ENCODE measurements around the gene SMG1.
"Not testable (repeated sequence)": the region's sequence is repeated elsewhere in the genome, so short reads cannot be mapped to it uniquely, and the experiment has no call there.

Gene SMG1

DNA sequence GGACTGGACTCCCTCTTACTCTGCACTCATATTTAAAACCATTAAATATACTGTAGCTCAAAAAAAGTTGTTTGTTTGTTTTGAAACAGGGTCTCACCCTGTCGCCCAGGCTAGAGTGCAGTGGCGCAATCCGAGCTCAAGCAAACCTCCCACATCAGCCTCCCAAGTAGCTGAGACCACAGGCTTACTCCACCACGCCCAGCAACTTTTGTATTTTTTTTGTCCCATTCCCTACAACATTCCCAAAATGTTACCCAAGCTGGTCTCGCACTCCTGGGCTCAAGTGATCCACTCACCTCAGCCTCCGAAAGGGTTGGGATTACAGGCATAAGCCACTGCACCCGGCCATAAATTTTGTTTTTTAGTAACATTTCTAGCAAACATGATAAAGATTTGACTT lies 23.4 kb downstream of the SMG1 start:
- Mint-ChIP-seq H3K4me1 (peaks cover 48% of the 10 kb centered on the region), H3K36me3 (peaks cover 25% of the 10 kb centered on the region), H3K27ac (peak overlapping the region; percentile 54)
- not testable (repeated sequence) for H3K4me3 Mint-ChIP-seq, H3K27me3 Mint-ChIP-seq, ATAC-seq, H3K9me3 Mint-ChIP-seq

DNA sequence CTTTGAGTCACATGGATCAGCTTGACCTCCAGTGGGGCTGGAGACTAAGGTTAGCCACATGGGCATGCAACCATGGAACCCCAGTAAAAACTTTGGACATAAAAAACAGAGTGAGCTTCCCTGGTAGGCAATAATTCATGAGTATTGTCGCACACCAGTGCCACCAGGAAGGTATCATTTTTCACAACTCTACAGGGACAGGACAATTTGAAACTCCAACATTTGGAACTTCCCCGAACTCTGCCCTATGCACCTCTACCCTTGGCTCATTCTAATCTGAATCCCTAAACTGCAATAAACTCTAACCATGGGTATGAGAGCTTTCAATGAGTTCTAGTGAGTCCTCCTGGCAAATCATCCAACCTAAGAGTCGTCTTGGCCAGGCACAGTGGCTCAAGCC lies 24.2 kb downstream of the SMG1 start:
- H3K27me3 Mint-ChIP-seq, H3K4me3 Mint-ChIP-seq, ATAC-seq, H3K9me3 Mint-ChIP-seq: not testable (repeated sequence)
- Mint-ChIP-seq H3K27ac (peak overlapping the region; percentile 57), H3K36me3 (peaks cover 25% of the 10 kb centered on the region), H3K4me1 (peaks cover 48% of the 10 kb centered on the region)

DNA sequence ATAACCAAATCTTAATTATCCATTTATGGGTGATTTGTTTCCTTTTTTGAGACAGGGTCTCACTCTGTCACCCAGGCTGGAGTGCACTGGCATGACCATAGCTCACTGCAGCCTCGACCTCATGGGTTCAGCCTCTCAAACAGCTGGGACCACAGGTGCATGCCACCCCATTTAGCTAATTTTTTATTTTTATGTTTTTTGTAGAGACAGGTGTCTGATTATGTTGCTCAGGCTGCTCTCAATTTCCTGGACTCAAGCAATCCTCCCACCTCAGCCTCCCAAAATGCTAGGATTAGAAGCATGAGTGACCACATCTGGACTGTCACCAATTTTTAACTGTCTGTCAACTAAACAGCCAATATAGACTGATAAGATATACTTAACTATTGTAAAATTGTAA lies 25.0 kb downstream of the SMG1 start:
- H3K27ac Mint-ChIP-seq, H3K27me3 Mint-ChIP-seq, H3K9me3 Mint-ChIP-seq, H3K4me3 Mint-ChIP-seq, ATAC-seq: not testable (repeated sequence)
- Mint-ChIP-seq H3K36me3 (peaks cover 20% of the 10 kb centered on the region), H3K4me1 (peaks cover 41% of the 10 kb centered on the region)

DNA sequence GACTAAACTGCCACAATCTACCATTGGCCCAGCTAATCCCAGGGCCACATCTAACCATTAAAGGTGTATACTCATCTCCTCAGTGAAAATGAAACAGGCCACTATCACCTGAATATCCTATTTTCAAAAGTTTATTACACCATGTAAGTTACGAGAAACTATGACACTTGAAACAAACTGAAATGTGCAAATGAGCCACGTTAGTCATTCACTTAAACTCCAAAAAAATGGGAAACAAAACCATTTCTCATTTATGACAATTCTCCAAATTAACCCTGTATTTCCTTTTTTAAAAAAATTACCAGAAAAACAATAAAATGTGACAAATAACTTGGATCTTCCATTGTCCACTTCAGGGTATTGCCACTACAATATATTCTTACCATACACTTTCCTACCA lies 41.8 kb downstream of the SMG1 start:
- not testable (repeated sequence) for ATAC-seq, H3K4me1 Mint-ChIP-seq, H3K27ac Mint-ChIP-seq, H3K27me3 Mint-ChIP-seq, H3K4me3 Mint-ChIP-seq, H3K9me3 Mint-ChIP-seq
- H3K36me3 Mint-ChIP-seq: peaks cover 19% of the 10 kb centered on the region

DNA sequence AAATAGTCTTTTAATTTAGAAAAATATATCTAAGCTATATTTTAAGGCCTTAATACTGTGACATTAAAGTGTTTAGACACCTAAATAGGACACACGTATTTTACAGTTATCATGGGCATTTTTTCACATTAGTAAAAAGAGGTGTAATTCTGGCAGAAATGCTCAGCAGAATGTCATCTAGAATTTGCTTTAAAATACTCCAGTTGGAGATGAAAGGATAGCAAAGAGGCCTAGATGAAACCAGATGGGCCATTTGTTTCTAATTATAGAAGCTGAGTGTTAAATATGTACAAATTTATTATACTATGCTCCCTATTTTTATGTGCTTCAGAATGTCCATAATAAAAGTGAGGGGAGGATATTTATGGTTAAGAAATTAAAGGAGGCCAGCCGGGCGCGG lies 48.5 kb downstream of the SMG1 start:
- peaks cover 34% of the 10 kb centered on the region for H3K36me3 Mint-ChIP-seq
- H3K27ac Mint-ChIP-seq: not testable (repeated sequence)

DNA sequence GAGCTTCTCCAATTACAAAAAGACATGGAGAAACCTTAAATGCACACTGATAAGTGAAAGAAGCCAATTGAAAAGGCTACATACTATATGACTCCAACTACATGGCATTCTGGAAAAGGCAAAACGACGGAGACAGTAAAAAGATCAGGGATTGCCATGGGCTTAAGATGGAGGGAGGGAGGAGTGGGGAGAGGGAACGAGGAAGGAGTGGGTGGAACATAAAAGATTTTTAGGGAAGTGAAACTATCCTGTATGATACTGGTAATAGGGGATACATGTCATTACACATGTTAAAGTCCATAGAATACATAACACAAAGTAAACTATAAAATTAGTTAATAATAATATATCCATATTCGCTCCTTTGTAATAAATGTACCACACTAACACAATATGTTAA lies 48.9 kb downstream of the SMG1 start:
- Mint-ChIP-seq H3K4me1 (peaks cover 14% of the 10 kb centered on the region), H3K36me3 (peaks cover 30% of the 10 kb centered on the region), H3K27ac (peak overlapping the region; percentile 8)
- not testable (repeated sequence) for ATAC-seq, H3K9me3 Mint-ChIP-seq, H3K27me3 Mint-ChIP-seq, H3K4me3 Mint-ChIP-seq

More for the DNA sequence above, 48.5 kb downstream of the SMG1 start:
- peaks cover 14% of the 10 kb centered on the region for H3K4me1 Mint-ChIP-seq
- H3K9me3 Mint-ChIP-seq, H3K4me3 Mint-ChIP-seq, ATAC-seq, H3K27me3 Mint-ChIP-seq: not testable (repeated sequence)

DNA sequence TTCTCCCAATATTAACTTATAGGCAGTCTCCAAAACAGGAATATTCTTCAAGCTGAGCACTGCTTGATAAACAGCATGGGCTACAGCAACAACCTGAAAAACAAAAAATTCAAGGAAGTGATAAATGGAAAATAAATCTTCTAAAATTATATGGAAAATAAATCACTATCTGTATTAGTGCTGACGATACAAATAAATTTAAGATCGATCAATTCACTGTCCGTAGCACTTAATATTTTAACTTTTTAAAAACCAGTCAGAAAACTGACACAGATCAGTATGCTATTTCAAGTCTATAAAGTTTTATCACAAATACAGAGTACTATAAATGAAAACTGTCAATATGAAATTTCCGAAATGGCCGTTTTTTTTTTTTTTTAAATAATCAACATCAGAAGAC lies 49.9 kb downstream of the SMG1 start:
- Mint-ChIP-seq H3K4me1 (peaks cover 14% of the 10 kb centered on the region), H3K36me3 (peaks cover 31% of the 10 kb centered on the region)
- H3K9me3 Mint-ChIP-seq, ATAC-seq, H3K27me3 Mint-ChIP-seq, H3K4me3 Mint-ChIP-seq, H3K27ac Mint-ChIP-seq: not testable (repeated sequence)

DNA sequence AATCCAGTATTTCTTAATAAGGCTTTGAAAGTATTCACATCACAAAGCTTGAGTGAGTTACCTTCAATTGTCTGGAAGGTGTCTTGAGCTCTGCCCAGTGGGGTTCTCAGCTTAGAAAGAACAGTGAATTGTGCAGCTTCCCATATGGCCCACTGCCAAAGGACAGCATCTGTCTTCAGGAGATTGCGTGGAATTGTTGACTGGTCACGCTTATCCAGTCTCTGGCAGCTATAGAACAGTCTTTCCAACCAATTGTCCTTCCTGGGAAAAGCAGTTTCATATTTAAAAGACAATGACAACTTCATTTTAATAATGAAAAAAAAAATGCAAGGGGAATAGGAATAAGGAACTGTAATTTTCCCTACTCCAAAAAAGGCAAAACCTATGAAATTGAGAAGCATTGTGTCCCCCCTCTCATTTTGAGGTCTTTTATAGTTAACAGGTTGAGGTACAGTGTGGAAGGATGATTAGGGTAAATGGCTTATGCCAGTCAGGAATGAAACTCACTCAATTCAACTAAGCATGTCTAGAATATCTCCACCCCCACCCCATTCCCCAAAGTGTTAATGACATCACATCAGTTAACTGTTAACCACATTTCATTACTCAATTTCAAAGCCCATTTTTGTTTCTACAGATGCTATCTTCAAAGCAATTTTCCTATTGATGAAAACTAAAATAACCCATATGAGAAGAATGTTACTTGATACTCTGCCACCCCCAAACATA lies 57.0 kb downstream of the SMG1 start:
- not testable (repeated sequence) for H3K9me3 Mint-ChIP-seq, H3K4me3 Mint-ChIP-seq, H3K4me1 Mint-ChIP-seq, H3K27ac Mint-ChIP-seq, ATAC-seq, H3K27me3 Mint-ChIP-seq
- peaks cover 27% of the 10 kb centered on the region for H3K36me3 Mint-ChIP-seq

DNA sequence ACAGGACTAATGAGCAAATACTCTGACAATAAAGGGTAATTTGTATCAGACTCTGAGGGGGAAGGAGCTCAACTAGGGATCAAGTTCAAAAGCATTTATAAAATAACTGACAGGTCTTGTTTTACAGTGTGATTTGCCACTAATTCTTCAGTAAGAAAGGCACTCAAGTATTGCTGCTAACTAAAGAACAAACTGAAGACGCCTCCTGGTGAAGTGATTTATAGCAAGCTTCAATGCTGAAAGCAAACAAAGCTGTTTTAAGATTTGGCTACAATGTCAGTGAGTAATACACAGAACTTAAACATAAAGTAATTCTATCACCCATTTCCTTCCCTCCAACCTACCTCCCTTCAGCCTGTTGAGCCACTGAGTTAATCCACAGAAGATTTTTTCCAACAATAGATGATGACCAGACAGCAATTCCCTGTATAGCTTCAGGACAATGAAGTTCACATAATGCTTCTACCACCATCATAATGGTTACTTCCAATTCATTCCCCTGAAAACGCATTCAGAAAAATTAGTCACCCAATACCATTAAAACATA lies 59.9 kb downstream of the SMG1 start:
- not testable (repeated sequence) for ATAC-seq, H3K4me1 Mint-ChIP-seq, H3K4me3 Mint-ChIP-seq, H3K27me3 Mint-ChIP-seq, H3K9me3 Mint-ChIP-seq, H3K27ac Mint-ChIP-seq
- peaks cover 35% of the 10 kb centered on the region for H3K36me3 Mint-ChIP-seq

DNA sequence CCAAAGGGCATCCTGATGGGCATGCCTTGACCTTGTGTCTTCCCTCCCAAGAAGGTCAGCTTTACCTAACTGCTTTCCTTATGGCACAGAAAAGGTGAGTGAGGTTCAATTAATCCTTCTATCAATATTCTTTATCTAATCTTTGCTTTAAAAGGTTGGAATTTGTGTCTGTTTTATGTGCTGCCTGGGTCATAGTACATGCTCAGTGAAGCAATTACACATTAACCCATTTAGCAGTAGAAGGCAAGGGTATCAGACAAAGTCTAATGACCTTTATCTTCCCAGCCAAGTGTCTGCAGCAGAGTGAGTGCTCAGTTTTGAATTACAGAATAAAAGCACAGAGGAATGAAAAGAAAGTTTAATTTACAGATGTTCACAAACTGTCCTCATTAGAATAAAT lies 63.3 kb downstream of the SMG1 start:
- H3K27me3 Mint-ChIP-seq, H3K9me3 Mint-ChIP-seq, ATAC-seq, H3K4me1 Mint-ChIP-seq, H3K4me3 Mint-ChIP-seq: not testable (repeated sequence)
- Mint-ChIP-seq H3K36me3 (peaks cover 46% of the 10 kb centered on the region), H3K27ac (peak overlapping the region; percentile 64)

DNA sequence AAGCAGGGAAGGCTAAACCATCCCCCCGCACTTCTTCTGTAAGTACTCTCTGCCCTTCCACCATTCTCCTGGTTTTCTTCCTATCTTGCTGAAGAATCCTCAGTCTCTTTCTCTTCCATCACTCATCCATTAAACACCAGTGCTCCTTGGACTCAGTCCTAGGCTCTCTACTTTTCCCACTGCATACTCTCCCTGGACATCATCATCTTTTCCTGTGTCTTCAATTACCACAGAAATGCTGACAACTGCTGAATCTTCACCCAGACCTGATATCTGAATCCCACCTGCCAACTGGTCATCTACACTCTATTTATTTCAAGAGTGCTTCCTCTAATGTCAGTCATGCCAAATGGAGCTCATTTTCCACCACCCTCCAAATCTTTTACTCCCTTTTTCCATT lies 71.0 kb downstream of the SMG1 start:
- Mint-ChIP-seq H3K27ac (no peak overlapping the region), H3K36me3 (peaks cover 54% of the 10 kb centered on the region), H3K9me3 (no peaks in the 10 kb centered on the region), H3K27me3 (no peaks in the 10 kb centered on the region), H3K4me3 (no peak overlapping the region), H3K4me1 (no peaks in the 10 kb centered on the region)
- ATAC-seq: no peak

DNA sequence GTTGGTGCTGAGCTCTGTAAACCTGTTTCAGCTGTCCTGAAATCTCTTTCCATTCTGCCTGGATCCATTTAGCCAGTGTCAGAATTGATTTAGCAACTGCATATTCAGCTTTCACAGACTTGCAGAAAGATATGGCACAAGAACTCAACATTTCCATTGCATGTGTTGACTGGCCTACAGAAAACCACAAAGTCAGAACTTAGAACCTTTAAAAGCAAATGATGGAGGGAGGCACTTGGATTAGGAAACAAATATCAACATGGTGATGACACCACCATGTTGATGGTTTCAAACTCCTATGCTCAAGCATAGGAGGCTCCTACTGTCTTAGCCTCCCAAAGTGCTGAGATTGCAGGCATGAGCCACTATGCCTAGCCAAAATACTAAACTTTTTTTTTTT lies 72.5 kb downstream of the SMG1 start:
- ATAC-seq: no peak
- Mint-ChIP-seq H3K36me3 (peaks cover 61% of the 10 kb centered on the region), H3K4me1 (no peaks in the 10 kb centered on the region), H3K4me3 (no peak overlapping the region), H3K27ac (no peak overlapping the region), H3K9me3 (no peaks in the 10 kb centered on the region), H3K27me3 (no peaks in the 10 kb centered on the region)

DNA sequence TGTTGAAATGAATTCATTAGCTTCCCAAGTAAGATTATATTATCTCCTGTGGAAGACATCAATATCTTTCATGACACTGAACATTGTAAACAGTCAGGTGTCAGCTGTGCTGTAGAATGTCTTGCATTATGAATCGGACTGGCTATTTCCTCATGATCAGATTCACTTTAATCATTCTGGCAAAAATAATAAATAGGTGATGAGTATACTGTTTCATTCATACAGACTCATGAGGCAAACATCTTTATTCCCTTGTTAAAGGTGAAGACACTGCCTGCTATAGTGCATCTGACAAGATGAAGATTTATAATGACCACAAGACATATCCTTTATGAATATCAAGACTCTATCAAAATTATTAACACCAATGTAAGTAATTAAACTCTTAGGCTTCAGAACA lies 73.6 kb downstream of the SMG1 start:
- Mint-ChIP-seq H3K27me3 (no peaks in the 10 kb centered on the region), H3K27ac (no peak overlapping the region), H3K4me3 (no peak overlapping the region), H3K36me3 (peaks cover 59% of the 10 kb centered on the region), H3K9me3 (no peaks in the 10 kb centered on the region), H3K4me1 (no peaks in the 10 kb centered on the region)
- no peak for ATAC-seq

DNA sequence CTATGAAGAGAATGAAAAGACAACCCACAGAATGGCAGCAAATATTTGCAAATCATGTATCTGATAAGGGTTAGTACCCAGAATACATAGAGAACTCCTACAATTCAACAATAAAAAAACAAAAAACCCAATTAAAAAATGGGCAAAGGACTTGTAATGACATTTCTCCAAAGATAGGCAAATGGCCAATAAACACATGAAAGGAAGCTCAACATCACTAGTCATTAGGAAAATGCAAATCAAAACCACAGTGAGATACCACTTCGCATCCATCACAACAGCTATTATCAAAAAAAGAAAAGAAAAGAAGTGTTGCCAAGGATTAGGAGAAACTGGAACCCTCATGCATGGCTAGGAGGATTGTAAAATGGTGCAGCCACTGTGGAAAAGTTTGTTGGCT lies 79.8 kb downstream of the SMG1 start:
- no peak overlapping the region for H3K4me3 Mint-ChIP-seq
- ATAC-seq: no peak
- H3K36me3 Mint-ChIP-seq: peaks cover 76% of the 10 kb centered on the region
- no peaks in the 10 kb centered on the region for H3K4me1 Mint-ChIP-seq
- no peaks in the 10 kb centered on the region for H3K9me3 Mint-ChIP-seq
- H3K27me3 Mint-ChIP-seq: no peaks in the 10 kb centered on the region
- H3K27ac Mint-ChIP-seq: peak overlapping the region; percentile 25

DNA sequence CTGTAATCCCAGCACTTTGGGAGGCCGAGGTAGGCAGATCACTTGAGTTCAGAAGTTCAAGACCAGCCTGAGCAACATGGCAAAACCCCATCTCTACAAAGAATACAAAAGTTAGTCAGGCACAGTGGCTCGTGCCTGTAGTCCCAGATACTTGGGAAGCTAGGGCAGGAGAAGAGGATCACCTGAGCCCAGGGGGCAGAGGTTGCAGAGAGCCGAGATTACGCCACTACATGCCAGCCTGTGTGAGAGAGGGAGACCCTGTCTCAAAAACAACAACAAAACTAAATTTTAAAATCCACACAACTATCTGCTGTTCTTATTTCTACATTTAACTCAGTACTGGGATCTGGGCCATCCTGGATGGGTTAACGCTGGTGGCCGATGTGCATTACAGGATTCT lies 83.6 kb downstream of the SMG1 start:
- ATAC-seq: no peak
- H3K27ac Mint-ChIP-seq: no peak overlapping the region

DNA sequence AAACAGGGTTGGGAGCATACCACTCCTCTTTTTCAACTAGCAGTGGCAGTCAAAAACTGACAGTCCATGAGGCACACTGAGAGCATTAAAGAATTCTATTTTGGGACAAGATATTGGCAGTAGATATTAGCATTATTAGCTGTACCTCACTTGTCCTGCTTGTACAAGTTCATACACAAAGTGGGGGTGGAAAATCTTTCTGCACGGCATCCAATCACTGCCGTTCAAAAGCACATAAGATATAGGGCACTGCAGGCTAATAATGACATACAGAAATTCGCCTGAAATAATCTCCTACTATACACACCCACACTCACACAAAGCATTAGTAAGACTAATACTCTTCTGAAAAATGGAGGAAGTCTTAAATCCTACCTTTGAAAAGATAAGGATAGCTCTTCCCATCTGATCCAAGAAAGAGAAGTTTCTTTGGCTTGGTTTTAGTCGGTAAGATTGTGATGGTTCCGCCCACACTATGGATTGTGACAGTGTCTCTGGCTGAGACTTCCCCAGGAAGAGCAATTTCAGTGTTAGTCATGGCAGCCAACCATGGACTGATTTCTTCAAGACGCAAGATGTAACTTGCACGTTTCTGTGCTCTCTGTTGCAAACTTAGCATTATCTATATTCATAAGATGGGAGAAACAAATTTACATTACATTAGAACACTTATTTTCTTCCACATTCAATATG lies 84.2 kb downstream of the SMG1 start:
- Mint-ChIP-seq H3K36me3 (peaks cover 83% of the 10 kb centered on the region), H3K4me1 (no peaks in the 10 kb centered on the region), H3K4me3 (no peak overlapping the region), H3K9me3 (no peaks in the 10 kb centered on the region), H3K27ac (no peak overlapping the region), H3K27me3 (no peaks in the 10 kb centered on the region)
- ATAC-seq: no peak

More for the DNA sequence above, 83.6 kb downstream of the SMG1 start:
- peaks cover 83% of the 10 kb centered on the region for H3K36me3 Mint-ChIP-seq
- no peaks in the 10 kb centered on the region for H3K9me3 Mint-ChIP-seq
- H3K4me1 Mint-ChIP-seq: no peaks in the 10 kb centered on the region
- no peak overlapping the region for H3K4me3 Mint-ChIP-seq
- H3K27me3 Mint-ChIP-seq: no peaks in the 10 kb centered on the region
